Neural cell (in vitro differentiated cells): ENCODE measurements around the gene PALD1. TPM values are rescaled to one million over a fixed set of nuclear protein-coding genes. Genes with fewer than 3 reads are reported as not detected.

ENCODE experiments used
- H2AFZ ChIP-seq: fragments of 200-600, 300-800 bp; sonication (generic), shearing (Covaris generic); 2 replicates; pipeline ENCODE4 v1.6.0; 2014; ENCODE audit warnings: low read depth, mild to moderate bottlenecking, antibody characterized with exemption, low read length, moderate library complexity
- H3F3A ChIP-seq: fragments of 200-600 bp; shearing (Covaris generic); 2 replicates; pipeline ENCODE4 v1.6.1; 2016; ENCODE audit warnings: mild to moderate bottlenecking, moderate library complexity, mixed read lengths, antibody characterized with exemption, low read length; ENCODE audit not compliant: insufficient read depth, poor library complexity, severe bottlenecking
- H3K27ac ChIP-seq: fragments of 200-600, 300-800 bp; sonication (generic), shearing (Covaris generic); 2 replicates; pipeline ENCODE4 v1.5.1; 2014; ENCODE audit warnings: mild to moderate bottlenecking, low read length, moderate library complexity
- H3K27me3 ChIP-seq: fragments of 300-800, 200-600 bp; sonication (generic), shearing (Covaris generic); 2 replicates; pipeline ENCODE4 v1.6.0; 2014; ENCODE audit warnings: mild to moderate bottlenecking, low read depth, low read length, moderate library complexity; ENCODE audit not compliant: insufficient read depth
- H3K36me3 ChIP-seq: fragments of 300-800, 200-600 bp; sonication (generic), shearing (Covaris generic); 2 replicates; pipeline ENCODE4 v1.5.1; 2014; ENCODE audit warnings: mild to moderate bottlenecking, antibody characterized with exemption, low read length, moderate library complexity; ENCODE audit not compliant: insufficient read depth
- H3K4me2 ChIP-seq: fragments of 300-800, 200-600 bp; sonication (generic), shearing (Covaris generic); 2 replicates; pipeline ENCODE4 v1.6.0; 2014; ENCODE audit warnings: mild to moderate bottlenecking, low read length
- H3K4me3 ChIP-seq: fragments of 300-800, 200-600 bp; sonication (generic), shearing (Covaris generic); 2 replicates; pipeline ENCODE4 v1.5.1; 2014; ENCODE audit warnings: mild to moderate bottlenecking, low read length, moderate library complexity
- H3K79me2 ChIP-seq: fragments of 200-600 bp; shearing (Covaris generic); replicated peaks from 2 replicates; pipeline ENCODE4 v1.6.0; 2014; ENCODE audit warnings: mild to moderate bottlenecking, low read length, moderate library complexity; ENCODE audit not compliant: insufficient read depth
- H3K9ac ChIP-seq: fragments of 300-800, 200-600 bp; sonication (generic), shearing (Covaris generic); 2 replicates; pipeline ENCODE4 v1.6.1; 2016; ENCODE audit warnings: mild to moderate bottlenecking, low read length, mixed read lengths
- H3K9me2 ChIP-seq: fragments of 200-600 bp; shearing (Covaris generic); 2 replicates; pipeline ENCODE4 v1.6.1; 2016; ENCODE audit warnings: mild to moderate bottlenecking, low read length, mixed read lengths; ENCODE audit not compliant: insufficient read depth
- H3K9me3 ChIP-seq: fragments of 200-600, 300-800 bp; sonication (generic), shearing (Covaris generic); 2 replicates; pipeline ENCODE4 v1.6.1; 2016; ENCODE audit warnings: mild to moderate bottlenecking, mixed run types, low read length, moderate library complexity, mixed read lengths
- H4K20me1 ChIP-seq: fragments of 200-600 bp; shearing (Covaris generic); 2 replicates; pipeline ENCODE4 v1.6.1; 2016; ENCODE audit warnings: mild to moderate bottlenecking, mixed run types; ENCODE audit not compliant: insufficient read depth
- CTCF ChIP-seq: fragments of 450-650 bp; IDR thresholded peaks from 2 replicates; pipeline ENCODE4 v1.5.1; 2014; ENCODE audit warnings: antibody characterized with exemption, mild to moderate bottlenecking, moderate library complexity; ENCODE audit not compliant: poor library complexity, severe bottlenecking
- EP300 ChIP-seq: fragments of 450-650 bp; conservative IDR thresholded peaks from 2 replicates; pipeline ENCODE4 v1.6.1; 2014; ENCODE audit warnings: antibody characterized with exemption, mild to moderate bottlenecking, moderate library complexity; ENCODE audit not compliant: poor library complexity, severe bottlenecking
- EZH2 ChIP-seq: fragments of 200-600, 300-800 bp; shearing (Covaris generic), sonication (generic); IDR thresholded peaks from 2 replicates; pipeline ENCODE4 v1.6.1; 2014; ENCODE audit warnings: antibody characterized with exemption, low read length, borderline replicate concordance, mild to moderate bottlenecking; ENCODE audit not compliant: insufficient read depth, poor library complexity, severe bottlenecking
- MXI1 ChIP-seq: fragments of 450-650 bp; conservative IDR thresholded peaks from 2 replicates; pipeline ENCODE4 v1.6.1; 2014; ENCODE audit warnings: antibody characterized with exemption, mild to moderate bottlenecking; ENCODE audit not compliant: poor library complexity, severe bottlenecking
- POLR2AphosphoS5 ChIP-seq: IDR thresholded peaks from 2 replicates; pipeline ENCODE4 v1.6.1; 2012
- RAD21 ChIP-seq: fragments of 450-650 bp; conservative IDR thresholded peaks from 2 replicates; pipeline ENCODE4 v1.6.1; 2014; ENCODE audit warnings: antibody characterized with exemption, mild to moderate bottlenecking, moderate library complexity
- REST ChIP-seq: IDR thresholded peaks from 2 replicates; pipeline ENCODE4 v1.6.1; 2012; ENCODE audit warnings: borderline replicate concordance
- SMC3 ChIP-seq: fragments of 450-650 bp; conservative IDR thresholded peaks from 2 replicates; pipeline ENCODE4 v1.6.1; 2014; ENCODE audit warnings: antibody characterized with exemption, mild to moderate bottlenecking, moderate library complexity; ENCODE audit not compliant: poor library complexity
- TAF1 ChIP-seq: IDR thresholded peaks from 2 replicates; pipeline ENCODE4 v1.6.1; 2012; ENCODE audit warnings: low read depth
- polyA plus RNA-seq: library from polyadenylated mRNA; depleted of rRNA; stranded (reverse); fragments of >200 nt; gene quantifications from 2 replicates; pipeline ENCODE4 v1.2.3, GENCODE V29; 2014

The PALD1 gene
- polyA plus RNA-seq, 1 donor from 2014 or later, result 1.1 TPM

- no peaks in the 10 kb centered on the region for H3K79me2 ChIP-seq
- no peak overlapping the region for H3K27ac ChIP-seq
- no peaks in the 10 kb centered on the region for H3K9me3 ChIP-seq
- H3F3A ChIP-seq, result no peaks in the 10 kb centered on the region
- H3K4me2 ChIP-seq, result no peak overlapping the region
- no peak overlapping the region for H3K9ac ChIP-seq
- no peak overlapping the region for H3K4me3 ChIP-seq
- H3K36me3 ChIP-seq, result no peaks in the 10 kb centered on the region
- no peak overlapping the region for H2AFZ ChIP-seq
- H3K9me2 ChIP-seq, result no peaks in the 10 kb centered on the region
- H4K20me1 ChIP-seq, result no peaks in the 10 kb centered on the region
- TF ChIP-seq RAD21, result no peak
- TF ChIP-seq TAF1, result no peak
- TF ChIP-seq SMC3, result no peak
- no peak for TF ChIP-seq EP300
- TF ChIP-seq REST, result no peak
- no peak for TF ChIP-seq POLR2AphosphoS5
- TF ChIP-seq EZH2, result no peak
- TF ChIP-seq CTCF, result no peak
- TF ChIP-seq MXI1, result no peak
- no peaks in the 10 kb centered on the region for H3K27me3 ChIP-seq
These were observed 87.3 kb downstream of the PALD1 start for GRCh38 chr10:70565556-70566514.

GRCh38 chr10:70566515-70567290 is 88.1 kb downstream of the PALD1 start:
- Histone ChIP-seq H3K9ac (no peak overlapping the region), H3K9me2 (no peaks in the 10 kb centered on the region), H3K27me3 (no peaks in the 10 kb centered on the region), H3K4me3 (no peak overlapping the region), H3K36me3 (no peaks in the 10 kb centered on the region), H3K4me2 (no peak overlapping the region), H2AFZ (no peak overlapping the region), H4K20me1 (no peaks in the 10 kb centered on the region), H3K9me3 (no peaks in the 10 kb centered on the region), H3K27ac (no peak overlapping the region), H3F3A (no peaks in the 10 kb centered on the region), H3K79me2 (no peaks in the 10 kb centered on the region)
- TF ChIP-seq SMC3 (no peak), REST (no peak), EP300 (no peak), MXI1 (no peak), CTCF (no peak), POLR2AphosphoS5 (no peak), TAF1 (no peak), EZH2 (no peak)
